HG03342 (cell line): ENCODE results near the gene CMTM7.
"Not testable (repeated sequence)": the region's sequence is repeated elsewhere in the genome, so short reads cannot be mapped to it uniquely, and the experiment has no call there.

Experiments used
- ATAC-seq: cut with Tn5 transposase; IDR thresholded peaks from one replicate; pipeline ENCODE4 v1.9.1; 2021; ENCODE audit warnings: mild to moderate bottlenecking, moderate library complexity; ENCODE audit not compliant: unreplicated experiment

CMTM7 gene

DNA sequence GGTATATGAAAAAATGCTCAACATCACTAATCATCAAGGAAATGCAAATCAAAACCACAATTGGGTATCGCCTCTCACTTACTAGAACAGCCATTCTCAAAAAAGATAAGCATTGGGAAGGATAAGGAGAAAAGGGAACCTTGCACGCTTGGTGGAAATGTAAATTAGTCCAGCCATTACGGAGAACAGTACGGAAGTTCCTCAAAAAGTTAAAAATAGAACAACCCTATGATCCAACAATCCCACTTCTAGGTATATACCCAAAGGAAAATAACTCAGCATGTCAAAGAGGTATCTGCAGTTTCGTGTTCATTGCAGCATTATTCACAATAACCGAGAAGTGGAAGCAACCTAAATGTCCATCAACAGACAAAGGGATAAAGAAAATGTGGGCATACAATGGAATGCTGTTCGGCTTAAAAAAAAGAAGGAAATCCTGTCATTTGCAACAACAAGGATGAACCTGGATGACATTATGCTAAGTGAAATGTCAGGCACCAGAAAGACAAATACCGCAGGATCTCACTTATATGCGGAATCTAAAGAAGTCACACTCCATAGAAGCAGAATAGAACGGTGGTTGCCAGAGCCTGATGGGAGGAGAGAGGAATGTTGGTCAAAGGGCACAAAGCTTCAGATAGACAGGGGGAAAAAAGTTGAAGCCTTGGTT is 11.7 kb upstream of the CMTM7 start:
- ATAC-seq, result no peak

DNA sequence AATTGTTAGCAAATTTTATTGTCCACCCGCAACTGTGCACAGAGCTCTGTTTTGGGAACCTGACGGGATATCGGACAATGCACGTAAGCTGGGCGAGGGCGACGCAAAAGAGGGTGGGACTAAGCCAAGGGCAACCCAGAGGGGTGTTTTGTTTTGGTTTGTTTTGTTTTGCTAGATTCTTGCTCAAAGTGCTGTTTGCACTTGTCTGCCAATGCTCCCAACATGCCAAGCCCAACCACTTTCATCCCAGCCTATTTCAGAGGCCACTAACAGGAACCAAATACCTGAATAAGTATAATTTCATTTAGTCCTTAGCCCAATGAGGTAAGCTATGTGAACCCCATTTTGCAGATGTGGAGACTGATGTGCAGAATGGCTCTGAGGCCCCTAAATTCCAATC is 9.7 kb upstream of the CMTM7 start:
- ATAC-seq, result no peak

DNA sequence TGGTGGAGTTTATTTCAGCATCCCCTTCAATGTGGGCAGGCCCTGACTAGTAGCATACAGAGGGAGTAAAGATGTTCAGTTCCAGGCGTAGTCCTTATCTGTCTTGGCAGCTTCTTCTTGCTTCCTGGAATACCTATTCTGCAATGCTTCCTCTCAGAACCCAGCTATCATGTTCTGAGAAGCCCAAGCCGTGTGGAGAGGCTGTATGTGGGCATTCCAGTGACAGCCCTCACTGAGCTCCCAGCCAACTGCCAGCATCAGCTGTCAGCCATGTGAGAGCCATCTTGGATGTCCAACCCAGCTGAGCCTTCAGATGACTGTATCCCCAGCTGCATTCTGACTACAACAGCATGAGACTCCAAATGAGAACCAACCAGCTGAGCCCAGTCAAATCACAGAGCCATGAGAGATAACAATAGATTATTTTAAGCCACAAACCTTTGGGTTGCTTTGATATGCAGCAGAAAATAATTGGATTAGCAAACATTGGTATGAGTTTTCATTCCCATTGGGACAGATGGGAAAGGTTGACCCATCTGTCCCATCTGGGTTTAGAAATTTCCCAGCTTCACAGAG is 8.4 kb upstream of the CMTM7 start:
- ATAC-seq, result no peak

DNA sequence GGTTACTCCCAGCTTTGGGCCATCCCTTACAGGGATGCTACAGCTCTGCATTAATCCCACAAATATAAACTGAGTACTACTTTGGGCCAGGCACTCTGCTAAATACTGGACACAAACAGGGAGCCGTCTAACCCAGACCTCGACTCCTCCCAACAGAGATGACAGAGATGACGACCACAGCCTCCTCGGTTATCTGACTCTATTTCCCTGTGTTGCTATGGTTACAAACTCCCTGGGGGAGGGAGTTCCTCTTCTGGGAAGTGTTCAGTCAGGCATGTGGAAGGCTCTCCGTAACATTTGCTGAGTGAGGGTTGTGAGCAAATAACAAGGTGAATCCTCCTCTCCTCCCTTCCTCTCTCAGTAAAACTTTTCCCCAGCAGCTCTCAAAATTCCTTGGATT is 6.7 kb upstream of the CMTM7 start:
- ATAC-seq, result no peak

DNA sequence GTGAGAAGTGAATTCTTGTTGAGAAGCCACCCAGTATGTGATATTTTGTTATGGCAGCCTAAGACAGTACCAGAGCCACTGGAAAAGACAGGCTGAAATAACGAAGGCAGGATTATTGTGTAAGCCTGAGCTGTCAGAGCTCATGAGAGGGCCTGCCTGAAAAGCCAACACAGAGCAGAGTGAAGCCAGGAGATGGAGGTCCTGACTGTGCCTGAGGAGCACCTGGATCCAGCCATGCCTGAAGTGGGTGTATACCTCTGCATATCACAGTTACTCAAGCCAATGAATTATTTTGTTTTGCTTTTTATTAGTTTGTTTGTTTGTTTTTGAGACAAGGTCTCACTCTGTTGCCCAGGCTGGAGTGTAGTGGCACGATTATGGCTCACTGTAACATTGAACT is 4.1 kb upstream of the CMTM7 start:
- ATAC-seq, result no peak

DNA sequence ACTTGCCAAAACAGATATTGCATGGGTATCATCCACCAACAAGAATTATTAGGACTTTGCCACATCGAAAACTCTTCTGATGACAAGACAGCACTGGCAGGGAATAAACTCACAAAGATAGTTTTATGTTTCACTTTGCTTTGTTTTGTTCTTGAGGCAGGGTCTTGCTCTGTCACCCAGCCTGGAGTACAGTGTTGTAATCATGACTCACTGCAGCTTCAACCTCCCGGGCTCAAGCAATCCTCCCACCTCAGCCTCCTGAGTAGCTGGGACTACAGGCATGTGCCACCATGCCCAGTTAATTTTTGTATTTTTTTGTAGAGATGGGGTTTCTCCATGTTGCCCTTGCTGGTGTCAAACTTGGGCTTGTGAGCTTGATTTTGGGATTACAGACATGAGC is 2.1 kb upstream of the CMTM7 start:
- ATAC-seq, result not testable (repeated sequence)

DNA sequence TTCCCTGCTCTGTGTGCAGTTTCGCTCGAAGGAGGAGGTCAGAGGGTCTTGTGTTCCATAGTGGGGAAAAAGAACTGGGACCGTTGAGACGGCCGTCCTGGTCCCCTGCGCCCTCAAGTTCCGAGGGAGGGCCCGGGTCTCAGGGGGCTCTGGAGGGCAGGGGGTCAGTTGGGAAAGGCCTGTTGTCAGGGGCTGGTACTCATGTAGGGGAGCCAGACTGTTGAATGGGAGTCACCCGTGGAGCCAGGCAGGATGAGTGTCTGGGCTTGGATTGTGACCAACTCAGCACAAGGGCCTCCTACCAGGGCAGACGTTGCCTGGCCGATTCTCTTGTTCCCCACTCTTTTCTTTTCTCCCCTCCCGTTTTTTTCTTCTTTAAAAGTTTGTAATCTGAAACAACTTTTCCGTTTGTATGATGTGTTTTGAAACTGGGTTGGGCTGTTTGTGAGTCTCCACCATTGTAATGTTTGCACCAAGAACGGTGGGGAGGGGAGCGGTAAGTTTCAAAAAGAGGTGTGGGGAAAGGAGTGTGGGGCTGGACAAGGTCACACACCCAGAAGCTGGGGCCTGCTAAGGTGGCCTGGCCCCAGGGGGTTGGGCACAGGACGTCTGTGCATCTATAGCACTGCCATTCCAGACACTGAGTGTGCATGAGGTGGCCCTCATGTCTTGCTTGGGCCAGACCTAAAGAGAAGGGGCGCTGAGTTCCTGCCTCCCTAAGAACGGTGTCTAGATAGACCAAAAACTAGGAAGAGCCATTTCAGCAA is 1.1 kb downstream of the CMTM7 start:
- ATAC-seq, result no peak

DNA sequence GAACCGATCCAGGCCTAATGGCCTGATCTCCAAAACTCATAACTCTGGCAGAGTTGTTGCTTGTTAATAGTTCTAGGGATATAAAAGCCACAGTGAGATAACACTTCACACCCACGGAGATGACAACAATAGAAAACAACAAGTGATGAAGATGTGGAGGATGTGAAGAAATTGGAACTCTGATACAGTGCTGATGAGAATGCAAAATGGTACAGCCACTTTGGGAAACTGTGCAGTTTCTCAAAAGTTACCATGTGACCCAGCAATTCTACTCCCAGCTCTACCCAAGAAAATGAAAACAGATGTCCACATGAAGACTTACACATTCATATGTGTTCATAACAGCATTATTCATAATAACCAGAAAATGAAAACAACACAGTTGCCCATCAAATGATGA is 3.8 kb downstream of the CMTM7 start:
- no peak for ATAC-seq

DNA sequence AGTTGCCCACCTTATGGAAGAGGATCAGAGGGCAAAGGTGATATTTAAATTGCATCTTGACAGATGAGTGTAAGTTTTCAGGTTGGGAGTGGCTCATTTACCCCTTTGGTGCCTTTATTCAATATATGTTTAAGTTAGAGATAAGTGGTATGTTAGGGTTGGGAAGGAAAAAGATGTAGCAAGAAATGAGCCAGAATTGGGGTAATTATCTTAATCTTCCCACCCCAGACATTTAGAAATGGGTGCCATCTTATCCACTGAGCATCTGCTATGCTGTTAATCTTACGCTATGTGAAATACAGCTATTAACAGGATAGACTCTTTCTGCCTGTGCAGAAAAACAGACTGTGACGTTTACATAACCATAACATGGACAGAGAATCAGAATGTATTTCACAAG is 6.3 kb downstream of the CMTM7 start:
- no peak for ATAC-seq

DNA sequence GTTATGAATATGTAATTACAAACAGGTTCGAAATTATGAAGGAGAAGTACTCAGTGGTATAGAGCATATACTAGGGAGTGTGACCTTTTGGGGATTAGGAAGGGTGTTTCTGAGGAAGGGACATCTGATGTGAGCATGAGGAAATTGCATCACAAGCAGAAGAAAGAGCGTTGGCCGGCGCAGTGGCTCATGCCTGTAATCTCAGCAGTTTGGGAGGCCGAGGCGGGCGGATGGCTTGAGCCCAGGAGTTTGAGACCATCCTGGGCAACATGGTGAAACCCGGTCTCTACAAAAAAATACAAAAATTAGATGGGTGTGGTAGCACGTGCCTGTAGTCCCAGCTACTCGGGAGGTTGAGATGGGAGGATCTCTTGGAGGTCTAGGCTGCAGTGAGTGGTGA is 6.9 kb downstream of the CMTM7 start:
- no peak for ATAC-seq

DNA sequence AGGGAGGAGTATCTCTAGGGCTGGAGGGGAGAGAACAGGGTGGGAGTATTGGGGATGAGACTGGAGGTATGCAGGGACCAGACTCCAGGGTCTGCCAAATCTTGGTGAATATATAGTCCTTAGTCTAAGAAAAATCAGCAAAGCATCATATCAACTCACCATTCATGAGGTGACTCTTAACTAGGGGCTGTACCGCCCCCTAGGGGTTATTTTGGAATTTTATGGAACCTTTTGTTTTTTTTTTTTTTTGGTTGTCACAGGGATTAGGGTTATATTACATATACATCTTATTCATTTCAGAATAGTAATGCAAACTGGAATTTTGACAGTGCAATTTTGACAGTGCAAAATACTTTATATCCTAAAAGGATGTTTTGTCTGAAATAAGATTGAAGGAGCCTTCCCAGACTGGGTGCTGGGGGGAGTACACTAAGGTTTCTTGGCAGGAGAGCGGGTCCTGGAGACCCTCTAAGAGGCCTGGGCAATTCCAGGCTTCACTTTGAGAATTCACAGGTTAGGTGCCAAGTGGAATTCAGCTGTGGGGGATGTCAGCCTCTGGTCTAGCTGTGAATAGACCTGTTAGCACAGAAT is 7.5 kb downstream of the CMTM7 start:
- no peak for ATAC-seq

DNA sequence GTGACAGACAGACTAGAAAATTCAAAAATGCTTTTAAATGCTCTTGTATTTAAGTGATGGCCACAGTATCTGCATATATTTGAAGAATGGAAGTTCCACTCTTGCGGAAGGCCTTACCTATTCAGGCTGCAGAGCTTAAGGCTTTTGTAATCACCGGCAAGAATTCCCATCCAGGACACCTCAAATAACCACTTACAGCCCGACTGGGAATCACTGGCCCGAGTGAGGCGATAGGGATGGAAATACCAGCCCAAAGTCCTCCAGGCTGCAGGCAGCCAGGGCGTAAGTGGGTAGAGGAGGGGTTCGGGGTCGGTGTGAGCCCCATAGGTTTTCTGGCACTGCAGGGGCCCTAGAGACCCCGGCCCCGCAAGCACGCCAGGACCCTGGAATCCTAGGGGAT is 9.5 kb downstream of the CMTM7 start:
- no peak for ATAC-seq

DNA sequence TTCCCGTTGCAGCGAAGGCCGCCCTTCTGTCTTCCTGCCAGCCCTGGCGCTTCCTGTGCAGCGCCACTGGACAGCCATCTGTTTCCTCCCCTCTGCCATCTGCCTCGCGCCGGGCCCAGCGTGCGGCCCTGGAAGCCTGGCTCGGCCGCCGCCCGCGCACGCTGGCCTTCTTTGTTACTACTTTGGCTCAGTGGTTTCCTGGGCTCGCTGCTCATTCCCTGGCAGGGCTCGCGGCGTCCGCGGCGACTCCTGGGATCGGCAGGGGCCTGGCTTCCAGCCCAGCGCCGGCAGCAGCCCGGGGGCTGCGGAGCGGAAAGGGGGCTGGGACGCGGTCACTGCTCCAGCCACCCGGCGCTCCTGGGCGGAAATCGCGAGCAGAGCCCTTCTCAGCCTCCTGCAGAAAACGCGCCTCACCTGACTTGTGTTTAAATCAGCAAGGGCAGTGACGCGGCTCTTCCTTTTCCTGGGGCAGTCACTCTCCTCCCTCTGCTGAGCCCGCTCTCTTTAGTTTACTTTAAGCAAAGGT is 10.0 kb downstream of the CMTM7 start:
- ATAC-seq, result peak; percentile 79

DNA sequence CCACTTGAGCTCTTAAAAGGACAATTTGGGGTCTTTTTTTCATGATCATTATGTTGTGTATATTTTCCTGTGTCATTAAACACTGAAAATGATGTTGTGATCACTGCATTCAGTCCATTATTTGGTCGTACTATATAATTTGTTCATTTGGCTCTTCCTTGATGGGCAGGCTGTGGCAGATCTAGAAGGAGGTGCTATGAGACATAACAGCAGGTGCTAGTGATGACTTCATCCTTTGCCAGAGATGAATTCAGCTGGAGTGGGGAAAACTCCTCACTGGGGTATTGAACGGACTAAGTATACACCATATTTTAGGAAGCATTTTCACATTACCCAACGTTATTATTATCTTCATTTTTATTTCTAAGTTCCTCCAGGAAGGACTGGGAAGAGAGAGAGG is 12.0 kb downstream of the CMTM7 start:
- ATAC-seq, result no peak

DNA sequence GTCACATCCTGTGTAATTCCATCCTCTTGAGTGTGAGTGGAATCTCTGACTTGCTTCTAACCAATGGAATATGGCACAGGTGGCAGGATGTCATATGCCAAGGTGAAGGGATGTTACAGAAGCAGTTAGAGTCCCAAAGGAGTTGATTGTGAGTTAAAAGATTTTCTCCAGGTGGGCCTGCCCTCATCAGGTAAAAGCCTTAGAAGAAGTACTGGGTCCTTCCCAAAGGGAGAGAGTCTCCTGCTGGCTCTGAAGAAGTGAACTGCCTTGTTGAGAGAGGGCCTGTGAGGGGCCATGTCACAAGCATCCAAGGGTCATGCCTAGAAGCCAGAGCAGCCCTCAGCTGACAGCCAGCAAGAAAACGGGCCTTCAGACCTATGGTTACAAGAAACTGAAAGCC is 13.1 kb downstream of the CMTM7 start:
- no peak for ATAC-seq

DNA sequence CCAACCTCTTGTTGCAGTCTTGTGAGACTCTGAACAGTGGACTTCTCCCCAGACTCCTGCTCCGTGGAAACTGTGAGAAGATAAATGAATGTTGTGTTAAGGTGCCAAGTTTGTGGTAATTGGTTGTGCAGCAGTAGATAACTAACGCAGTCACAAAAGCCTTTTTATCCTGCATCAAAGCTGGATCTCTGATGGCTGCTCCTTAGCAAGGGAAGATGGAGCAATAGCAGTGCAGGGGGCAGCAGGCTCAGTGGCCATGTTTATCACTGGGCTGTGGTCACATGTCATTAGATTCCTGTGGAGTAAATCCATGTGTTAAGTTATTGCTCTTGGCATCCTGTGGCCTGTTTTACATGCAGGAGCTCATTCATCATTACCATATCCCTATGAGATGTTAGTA is 13.5 kb downstream of the CMTM7 start:
- ATAC-seq, result no peak

DNA sequence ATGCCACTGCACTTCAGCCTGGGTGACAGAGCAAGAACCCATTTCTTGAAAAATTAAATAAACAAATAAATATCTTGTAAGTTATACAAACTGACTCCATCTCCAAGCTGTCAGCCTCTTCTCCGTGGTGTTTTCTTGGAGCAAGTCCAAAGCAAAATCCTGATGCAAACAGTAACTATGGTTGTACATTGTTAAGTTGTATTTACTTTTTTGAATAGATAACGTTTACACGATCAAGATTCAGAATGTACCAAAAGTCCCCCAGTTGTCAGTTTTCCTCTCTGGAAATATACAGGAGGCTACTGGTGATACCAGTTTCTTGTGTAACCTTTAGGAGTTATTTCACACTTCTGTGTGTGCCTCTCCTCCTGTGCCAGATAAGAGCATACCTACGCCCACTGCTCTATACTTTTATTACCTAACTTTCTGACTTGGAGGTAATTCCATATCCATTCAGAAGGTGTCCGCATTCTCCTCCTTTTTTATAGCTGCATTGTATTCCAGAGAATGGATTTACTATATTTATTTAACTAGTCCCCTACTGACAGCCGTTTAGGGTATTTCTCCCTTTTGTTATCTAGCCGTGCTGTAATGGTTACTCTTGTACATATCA is 14.2 kb downstream of the CMTM7 start:
- no peak for ATAC-seq

DNA sequence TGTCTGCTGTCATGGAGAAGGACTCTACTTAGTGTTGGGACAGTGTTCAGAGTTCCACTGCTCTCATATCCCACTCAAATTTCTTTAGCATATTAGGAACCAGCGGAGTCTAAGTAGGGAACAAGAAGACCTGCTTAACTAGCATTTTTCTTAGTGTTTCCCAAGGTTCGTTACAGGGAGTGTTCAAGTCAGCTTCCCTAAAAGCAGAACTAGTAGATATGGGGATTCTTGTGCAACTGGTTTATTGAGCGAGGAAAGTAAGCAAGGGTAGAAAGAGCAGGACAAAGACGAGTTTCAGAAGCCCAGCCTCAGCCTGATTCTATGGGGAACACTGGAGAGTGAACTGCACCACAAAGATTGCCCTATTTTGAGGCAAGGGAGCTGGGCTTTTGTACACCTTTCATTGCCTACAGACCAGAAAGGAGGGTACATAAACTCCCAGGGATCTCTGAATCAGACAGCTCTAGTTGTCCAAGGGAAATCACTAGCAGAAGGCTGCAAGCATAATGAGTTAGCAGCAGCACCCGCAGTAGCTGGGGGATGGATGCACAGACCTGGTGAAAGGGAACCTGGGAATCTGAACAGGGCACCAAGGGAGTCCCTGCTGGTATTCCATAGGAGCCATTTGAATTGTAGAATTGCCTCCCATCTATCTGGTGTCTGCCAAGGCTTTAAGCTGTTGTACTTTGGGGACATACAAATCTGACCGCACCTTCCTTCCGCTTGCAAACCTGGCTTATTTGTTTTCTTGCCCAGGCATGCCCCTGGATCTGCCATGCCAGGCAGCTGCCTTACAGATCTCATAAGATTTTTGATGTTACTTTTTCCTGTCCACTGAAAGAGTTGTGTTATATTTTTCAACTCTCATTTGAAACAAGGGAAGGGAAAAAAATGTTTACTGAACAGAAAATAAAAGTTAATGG is 15.1 kb downstream of the CMTM7 start:
- ATAC-seq, result no peak

DNA sequence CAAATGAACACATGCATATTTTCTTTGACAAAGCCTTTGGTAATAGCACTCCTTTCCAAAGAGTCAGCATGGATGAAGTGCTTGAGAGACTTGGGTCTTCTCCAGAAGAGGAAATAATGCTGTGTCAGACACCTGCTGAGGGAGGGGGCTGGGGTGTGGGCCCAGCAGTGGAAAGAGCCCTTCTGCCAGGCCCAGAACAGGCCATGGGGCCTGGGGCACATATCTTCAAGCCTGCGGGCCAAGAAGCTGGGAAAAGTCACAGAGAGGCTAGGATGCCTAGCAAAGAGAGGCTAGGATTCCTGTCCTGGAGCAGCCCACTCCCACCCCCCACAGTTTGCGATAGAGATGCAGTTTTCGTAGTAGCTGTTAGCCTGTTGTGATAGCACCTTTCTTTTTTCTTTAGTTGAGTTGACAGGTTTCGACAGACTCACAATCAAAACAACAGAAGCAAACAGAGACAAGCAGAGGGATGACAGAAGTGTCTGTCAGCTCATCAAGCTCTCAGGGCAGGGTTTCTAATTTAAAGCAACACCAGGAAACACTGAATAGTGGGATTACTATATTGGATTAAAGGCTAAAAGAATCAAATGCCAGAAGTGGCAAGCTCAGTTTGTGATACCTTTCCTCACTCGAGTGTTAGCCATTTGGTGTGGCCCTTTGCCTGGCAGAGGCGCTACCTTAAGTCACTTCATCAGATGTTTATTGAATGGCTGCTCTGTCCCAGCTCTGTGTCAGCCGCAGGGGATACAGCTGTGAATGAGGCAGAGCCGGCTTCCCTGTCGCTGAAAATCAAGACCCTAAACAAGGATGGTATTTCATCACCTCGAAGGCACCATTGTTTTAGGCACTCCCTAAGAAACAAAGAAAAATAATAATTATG is 19.0 kb downstream of the CMTM7 start:
- ATAC-seq, result no peak
